ENCODE measurements around the gene TRAF2.
A peak's percentile ranks its signal among the peaks of the same experiment; 100 is the strongest.
"Not testable (repeated sequence)": the region's sequence is repeated elsewhere in the genome, so short reads cannot be mapped to it uniquely, and the experiment has no call there.

Gene TRAF2

DNA sequence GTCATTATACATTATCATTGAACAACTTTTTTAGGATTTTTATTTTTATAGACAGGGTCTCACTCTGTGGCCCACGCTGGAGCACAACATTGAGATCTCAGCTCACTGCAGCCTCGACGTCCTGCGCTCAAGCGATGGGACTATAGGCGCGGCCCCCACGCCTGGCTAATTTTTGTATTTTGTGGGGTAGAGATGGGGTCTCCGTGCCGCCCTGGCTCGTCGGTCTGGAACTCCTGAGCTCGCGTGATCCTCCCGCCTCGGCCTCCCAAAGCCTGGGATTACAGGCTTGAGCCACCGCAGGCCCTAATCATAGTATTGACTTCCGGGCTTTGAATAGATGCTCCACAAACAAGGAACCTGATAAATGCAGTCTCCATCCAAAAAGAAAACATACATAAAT is 18.8 kb upstream of the TRAF2 start:
- TF ChIP-seq, protein P1, sequence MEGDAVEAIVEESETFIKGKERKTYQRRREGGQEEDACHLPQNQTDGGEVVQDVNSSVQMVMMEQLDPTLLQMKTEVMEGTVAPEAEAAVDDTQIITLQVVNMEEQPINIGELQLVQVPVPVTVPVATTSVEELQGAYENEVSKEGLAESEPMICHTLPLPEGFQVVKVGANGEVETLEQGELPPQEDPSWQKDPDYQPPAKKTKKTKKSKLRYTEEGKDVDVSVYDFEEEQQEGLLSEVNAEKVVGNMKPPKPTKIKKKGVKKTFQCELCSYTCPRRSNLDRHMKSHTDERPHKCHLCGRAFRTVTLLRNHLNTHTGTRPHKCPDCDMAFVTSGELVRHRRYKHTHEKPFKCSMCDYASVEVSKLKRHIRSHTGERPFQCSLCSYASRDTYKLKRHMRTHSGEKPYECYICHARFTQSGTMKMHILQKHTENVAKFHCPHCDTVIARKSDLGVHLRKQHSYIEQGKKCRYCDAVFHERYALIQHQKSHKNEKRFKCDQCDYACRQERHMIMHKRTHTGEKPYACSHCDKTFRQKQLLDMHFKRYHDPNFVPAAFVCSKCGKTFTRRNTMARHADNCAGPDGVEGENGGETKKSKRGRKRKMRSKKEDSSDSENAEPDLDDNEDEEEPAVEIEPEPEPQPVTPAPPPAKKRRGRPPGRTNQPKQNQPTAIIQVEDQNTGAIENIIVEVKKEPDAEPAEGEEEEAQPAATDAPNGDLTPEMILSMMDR (conservative IDR thresholded peaks at IDR 0.05; ENCODE audit: low read depth, low read length), result no peak
- Histone ChIP-seq H3K36me3 (ENCODE audit: insufficient read depth) (no peaks in the 10 kb centered on the region; the same call in 1 of the 2 replicates), H3K4me2 (peak overlapping the region; percentile 4; the same call in 1 of the 2 replicates), H3K4me1 (ENCODE audit: low read depth, poor library complexity, severe bottlenecking) (peaks cover 13% of the 10 kb centered on the region), H3K4me3 (IDR thresholded peaks at IDR 0.05; ENCODE audit: insufficient read depth, low read depth, low read length) (no peak overlapping the region), H3K79me2 (ENCODE audit: insufficient read depth, low read depth) (peaks cover 21% of the 10 kb centered on the region), H3K9ac (no peak overlapping the region), H4K20me1 (ENCODE audit: insufficient read depth) (no peaks in the 10 kb centered on the region), H3K27me3 (ENCODE audit: insufficient read depth, low read depth) (no peaks in the 10 kb centered on the region), H3K27ac (no peak overlapping the region), H2AFZ (ENCODE audit: low read depth) (no peak overlapping the region)

DNA sequence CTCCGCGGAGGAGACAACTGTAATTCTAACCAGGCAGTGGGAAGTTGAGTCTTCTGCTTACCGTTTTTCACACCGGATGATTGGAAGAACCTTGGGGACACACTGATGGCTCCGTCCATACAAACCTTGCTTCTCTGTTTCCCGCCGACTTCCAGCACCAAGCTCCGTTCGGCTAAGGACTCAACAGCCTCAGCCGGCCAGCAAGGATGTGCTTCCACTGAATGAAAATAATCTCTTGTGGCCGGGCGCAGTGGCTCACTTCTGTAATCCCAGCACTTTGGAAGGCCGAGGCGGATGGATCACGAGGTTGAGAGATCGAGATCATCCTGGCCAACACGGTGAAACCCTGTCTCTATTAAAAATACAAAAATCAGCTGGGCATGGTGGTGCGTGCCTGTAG is 18.4 kb upstream of the TRAF2 start:
- Histone ChIP-seq H4K20me1 (ENCODE audit: insufficient read depth) (no peaks in the 10 kb centered on the region), H3K36me3 (ENCODE audit: insufficient read depth) (no peaks in the 10 kb centered on the region; the same call in 1 of the 2 replicates), H3K9ac (no peak overlapping the region), H3K4me3 (IDR thresholded peaks at IDR 0.05; ENCODE audit: insufficient read depth, low read depth, low read length) (no peak overlapping the region), H3K4me1 (ENCODE audit: low read depth, poor library complexity, severe bottlenecking) (peaks cover 13% of the 10 kb centered on the region), H3K4me2 (no peak overlapping the region), H3K27ac (no peak overlapping the region), H3K79me2 (ENCODE audit: insufficient read depth, low read depth) (peaks cover 21% of the 10 kb centered on the region), H2AFZ (ENCODE audit: low read depth) (no peak overlapping the region), H3K27me3 (ENCODE audit: insufficient read depth, low read depth) (no peaks in the 10 kb centered on the region)
- TF ChIP-seq, protein P1 (conservative IDR thresholded peaks at IDR 0.05; ENCODE audit: low read depth, low read length), result no peak

GRCh38 chr9:136868644-136869043 is 17.7 kb upstream of the TRAF2 start:
- H2AFZ ChIP-seq (ENCODE audit: low read depth), result no peak overlapping the region
- H3K27me3 ChIP-seq (ENCODE audit: insufficient read depth, low read depth), result no peaks in the 10 kb centered on the region
- TF ChIP-seq, protein P1 (conservative IDR thresholded peaks at IDR 0.05; ENCODE audit: low read depth, low read length), result no peak
- H3K27ac ChIP-seq, result no peak overlapping the region
- no peak overlapping the region for H3K4me2 ChIP-seq
- H3K9ac ChIP-seq, result no peak overlapping the region
- peaks cover 13% of the 10 kb centered on the region for H3K4me1 ChIP-seq (ENCODE audit: low read depth, poor library complexity, severe bottlenecking)
- H4K20me1 ChIP-seq (ENCODE audit: insufficient read depth), result no peaks in the 10 kb centered on the region
- no peaks in the 10 kb centered on the region; the same call in 1 of the 2 replicates for H3K36me3 ChIP-seq (ENCODE audit: insufficient read depth)
- H3K4me3 ChIP-seq (IDR thresholded peaks at IDR 0.05; ENCODE audit: insufficient read depth, low read depth, low read length), result no peak overlapping the region
- peaks cover 19% of the 10 kb centered on the region for H3K79me2 ChIP-seq (ENCODE audit: insufficient read depth, low read depth)

GRCh38 chr9:136869611-136870010 is 16.7 kb upstream of the TRAF2 start:
- not testable (repeated sequence) for H3K4me3 ChIP-seq (IDR thresholded peaks at IDR 0.05; ENCODE audit: insufficient read depth, low read depth, low read length); H3K27ac ChIP-seq; H3K9ac ChIP-seq; H4K20me1 ChIP-seq (ENCODE audit: insufficient read depth); H3K79me2 ChIP-seq (ENCODE audit: insufficient read depth, low read depth); H3K36me3 ChIP-seq (ENCODE audit: insufficient read depth); H3K4me2 ChIP-seq; H2AFZ ChIP-seq (ENCODE audit: low read depth); H3K27me3 ChIP-seq (ENCODE audit: insufficient read depth, low read depth); H3K4me1 ChIP-seq (ENCODE audit: low read depth, poor library complexity, severe bottlenecking)

DNA sequence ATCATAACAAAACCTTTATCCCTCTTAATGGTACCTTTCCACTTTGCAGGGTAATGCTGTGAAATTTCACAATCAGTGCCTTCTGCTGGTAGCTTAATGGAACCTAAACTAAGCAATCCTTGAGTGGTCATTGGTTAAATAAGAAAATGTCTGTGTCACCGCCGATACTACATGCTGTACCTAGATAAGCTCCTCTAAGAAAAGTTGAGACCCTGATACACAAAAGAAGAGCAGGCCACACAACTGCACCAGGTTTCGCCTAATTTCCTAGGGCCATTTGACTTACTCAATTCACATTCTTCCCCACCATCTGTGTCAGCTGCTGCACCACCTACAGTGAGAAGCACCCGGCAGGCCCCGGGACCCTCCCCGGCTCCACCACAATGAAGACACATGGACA is 11.2 kb upstream of the TRAF2 start:
- TF ChIP-seq, protein P1 (conservative IDR thresholded peaks at IDR 0.05; ENCODE audit: low read depth, low read length), result no peak
- H3K36me3 ChIP-seq (ENCODE audit: insufficient read depth), result no peaks in the 10 kb centered on the region
- no peak overlapping the region for H2AFZ ChIP-seq (ENCODE audit: low read depth)
- no peaks in the 10 kb centered on the region for H4K20me1 ChIP-seq (ENCODE audit: insufficient read depth)
- H3K4me2 ChIP-seq, result no peak overlapping the region
- H3K27me3 ChIP-seq (ENCODE audit: insufficient read depth, low read depth), result no peaks in the 10 kb centered on the region
- no peak overlapping the region for H3K4me3 ChIP-seq (IDR thresholded peaks at IDR 0.05; ENCODE audit: insufficient read depth, low read depth, low read length)
- no peak overlapping the region for H3K9ac ChIP-seq
- H3K27ac ChIP-seq, result no peak overlapping the region
- H3K79me2 ChIP-seq (ENCODE audit: insufficient read depth, low read depth), result no peaks in the 10 kb centered on the region
- peaks cover 2% of the 10 kb centered on the region for H3K4me1 ChIP-seq (ENCODE audit: low read depth, poor library complexity, severe bottlenecking)
